HG03439 (cell line): ENCODE measurements around the gene PLEKHM1.

Source experiments
- ATAC-seq: cut with Tn5 transposase; IDR thresholded peaks from one replicate; pipeline ENCODE4 v1.9.1; 2021; ENCODE audit warnings: mild to moderate bottlenecking, moderate library complexity; ENCODE audit not compliant: unreplicated experiment

Gene PLEKHM1

GRCh38 chr17:45427181-45427835 is 63.2 kb downstream of the PLEKHM1 start:
- no peak for ATAC-seq

- ATAC-seq = no peak
These were observed 64.0 kb downstream of the PLEKHM1 start for GRCh38 chr17:45426561-45426960.

DNA sequence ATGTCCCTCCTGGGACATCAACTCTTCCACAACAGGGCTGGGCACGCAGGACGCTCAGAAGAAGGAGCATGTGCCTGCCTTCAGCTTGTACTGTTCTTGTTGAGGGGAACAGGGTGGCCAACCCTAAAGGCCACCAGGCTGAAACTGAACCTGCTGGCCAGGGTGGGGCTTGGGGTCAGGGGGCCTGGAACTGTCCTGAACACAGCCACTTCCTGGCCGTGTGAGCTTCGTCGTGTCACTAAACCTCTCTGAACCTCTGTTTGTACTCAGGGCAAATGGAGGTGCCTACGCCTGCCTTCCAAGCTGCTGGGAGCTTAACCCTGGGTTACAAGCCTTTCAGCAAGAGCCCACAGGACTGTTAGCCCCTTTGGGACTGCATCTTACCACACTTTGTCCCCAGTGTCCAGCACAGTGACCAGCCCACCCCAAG is 64.5 kb downstream of the PLEKHM1 start:
- no peak for ATAC-seq

GRCh38 chr17:45425125-45425983 is 65.2 kb downstream of the PLEKHM1 start:
- ATAC-seq = no peak

GRCh38 chr17:45424769-45425124 is 65.8 kb downstream of the PLEKHM1 start:
- no peak for ATAC-seq

DNA sequence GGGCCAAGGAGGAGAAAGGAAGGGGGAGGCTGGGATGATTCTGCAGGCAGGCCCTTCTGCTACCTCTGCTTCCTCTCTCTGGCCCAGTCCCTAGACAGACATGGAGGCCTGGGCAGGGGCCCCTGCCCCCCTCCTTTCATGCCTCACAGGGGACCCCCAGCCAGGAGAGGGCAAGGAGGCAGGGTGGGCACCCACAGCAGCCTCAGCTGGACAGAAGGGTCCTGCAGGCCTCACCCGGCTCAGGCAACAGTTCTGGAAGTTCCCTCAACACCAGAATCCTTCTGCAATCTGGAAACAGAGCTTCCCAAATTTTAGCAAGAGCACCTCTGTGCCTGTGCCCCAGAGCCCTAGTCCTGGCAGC is 66.6 kb downstream of the PLEKHM1 start:
- no peak for ATAC-seq

DNA sequence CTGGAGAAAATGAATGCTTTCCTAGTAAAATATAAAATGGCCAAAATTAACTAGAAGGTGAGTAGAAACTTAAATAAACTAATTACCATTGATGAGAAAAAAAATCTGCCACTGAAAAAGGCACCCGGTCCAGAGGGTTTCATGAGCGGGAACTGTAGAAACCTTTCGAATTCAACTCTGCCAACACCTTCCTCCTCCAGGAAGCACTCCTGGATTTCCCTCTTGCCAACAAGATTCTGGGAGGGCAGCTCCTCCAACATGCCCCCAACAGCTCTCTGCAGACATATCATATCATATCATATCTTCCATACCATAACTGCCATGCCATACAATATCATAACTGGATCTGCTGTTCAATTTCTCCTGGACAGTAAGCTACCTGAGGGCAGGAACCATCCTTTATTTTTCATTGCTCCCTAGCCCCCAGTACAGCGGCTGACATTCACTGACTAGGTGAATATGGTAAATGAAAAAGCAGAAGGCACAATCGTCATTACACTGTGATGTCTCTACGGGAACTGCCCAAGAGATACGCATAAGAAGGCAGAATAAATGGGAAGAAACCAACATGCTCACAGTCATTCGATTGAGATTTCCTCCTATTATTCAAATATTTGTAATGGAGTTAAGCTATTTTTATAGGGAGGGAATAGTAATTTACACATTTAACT is 67.1 kb downstream of the PLEKHM1 start:
- ATAC-seq = no peak

DNA sequence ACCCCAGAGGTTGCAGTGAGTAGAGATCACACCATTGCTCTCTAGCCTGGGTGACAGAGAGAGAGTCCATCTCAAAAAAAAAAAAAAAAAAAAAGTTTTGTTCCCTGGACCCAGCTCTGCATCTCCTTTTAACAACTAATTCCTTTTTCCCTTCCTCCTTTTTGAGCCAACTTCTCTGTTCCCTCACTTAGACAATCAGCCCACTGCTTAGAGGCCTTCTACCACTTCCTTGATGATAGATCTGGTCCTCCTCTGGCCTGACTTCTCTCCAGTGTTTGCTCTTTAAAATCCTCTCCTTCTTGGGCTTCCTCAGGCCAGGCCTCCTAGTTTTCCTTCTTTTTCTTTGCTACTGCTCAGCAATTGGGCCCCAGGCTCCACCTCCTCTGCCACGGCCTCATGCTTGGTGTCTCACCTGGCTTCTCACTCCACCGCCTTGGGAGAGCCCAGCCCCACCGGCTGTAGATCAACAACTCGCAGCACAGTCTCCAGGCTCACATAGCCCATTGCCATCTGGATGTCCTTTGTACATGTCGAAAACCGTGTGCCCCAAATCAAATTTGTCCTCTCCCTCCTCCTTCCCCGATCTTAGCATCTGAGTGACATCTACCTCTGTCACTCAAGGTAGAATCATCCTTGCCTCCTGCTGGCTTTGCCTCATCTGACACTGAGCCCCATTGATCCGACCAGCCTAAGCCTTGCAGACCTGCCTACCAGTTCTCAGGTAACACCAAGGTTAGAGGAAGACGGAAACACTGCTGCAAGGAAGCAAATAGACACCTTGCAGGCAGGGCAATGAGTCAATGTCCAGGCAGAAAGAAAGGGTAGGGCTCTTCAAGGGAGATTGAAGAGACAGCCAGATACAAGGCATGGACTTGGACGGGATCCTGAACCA is 75.3 kb downstream of the PLEKHM1 start:
- no peak for ATAC-seq

DNA sequence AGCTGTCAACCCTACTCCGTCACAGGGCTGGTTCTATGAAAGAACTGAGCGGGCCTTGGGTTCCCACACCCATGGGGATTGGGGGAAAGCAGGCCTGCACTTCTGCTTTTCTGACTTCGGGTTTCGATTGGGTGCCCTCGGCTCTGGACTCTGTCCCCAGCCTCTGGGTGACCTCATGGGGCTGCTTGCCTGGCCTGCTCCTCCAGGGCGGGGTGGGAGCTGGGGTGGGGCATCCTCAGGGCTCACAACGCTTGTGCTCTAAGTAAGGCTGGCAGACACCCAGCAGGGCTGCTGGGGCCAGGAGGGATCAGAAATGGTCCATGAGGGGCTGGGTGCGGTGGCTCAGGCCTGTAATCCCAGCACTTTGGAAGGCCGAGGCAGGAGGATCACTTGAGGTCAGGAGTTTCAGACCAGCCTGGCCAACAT is 77.0 kb downstream of the PLEKHM1 start:
- no peak for ATAC-seq

DNA sequence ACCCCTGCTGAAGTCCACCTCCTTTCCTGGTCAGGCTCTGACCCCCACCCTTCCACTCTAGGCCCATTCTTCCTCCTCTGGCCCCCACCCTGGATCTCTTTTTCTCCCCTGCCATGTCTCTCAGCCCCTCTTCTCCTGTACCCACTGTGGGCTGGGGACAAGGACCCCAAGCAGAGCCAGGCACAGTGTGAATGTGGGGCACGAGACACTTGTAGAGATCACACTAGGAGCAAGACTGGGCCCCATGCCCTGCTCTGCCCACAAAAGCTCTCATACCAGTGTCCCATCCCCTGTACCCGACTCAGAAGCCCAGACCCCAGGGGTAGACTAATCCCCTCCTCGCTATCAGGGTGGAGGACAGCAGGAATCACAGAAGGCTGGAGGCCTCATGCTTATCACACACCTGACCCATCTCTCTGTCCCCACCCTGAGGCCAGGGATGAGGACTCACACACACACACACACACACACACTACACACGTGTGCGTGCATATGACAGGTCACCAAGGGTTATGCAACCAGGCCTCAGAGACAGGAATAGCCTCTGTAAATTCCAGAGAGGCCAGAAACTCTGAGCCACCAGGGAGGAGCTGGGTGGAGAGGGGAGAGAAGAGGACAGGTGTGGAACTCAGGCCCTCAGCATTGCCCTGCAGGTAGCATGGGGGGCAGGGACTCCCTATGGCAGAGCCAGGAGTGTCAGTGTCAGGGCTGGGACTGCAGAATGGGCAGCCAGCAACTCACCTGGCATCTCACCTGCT is 79.0 kb downstream of the PLEKHM1 start:
- no peak for ATAC-seq

GRCh38 chr17:45410144-45411091 is 80.1 kb downstream of the PLEKHM1 start:
- ATAC-seq = no peak

- ATAC-seq = no peak
These were observed 80.9 kb downstream of the PLEKHM1 start for GRCh38 chr17:45409659-45410076.

- no peak for ATAC-seq
These were observed 81.7 kb downstream of the PLEKHM1 start for GRCh38 chr17:45408611-45409421.

DNA sequence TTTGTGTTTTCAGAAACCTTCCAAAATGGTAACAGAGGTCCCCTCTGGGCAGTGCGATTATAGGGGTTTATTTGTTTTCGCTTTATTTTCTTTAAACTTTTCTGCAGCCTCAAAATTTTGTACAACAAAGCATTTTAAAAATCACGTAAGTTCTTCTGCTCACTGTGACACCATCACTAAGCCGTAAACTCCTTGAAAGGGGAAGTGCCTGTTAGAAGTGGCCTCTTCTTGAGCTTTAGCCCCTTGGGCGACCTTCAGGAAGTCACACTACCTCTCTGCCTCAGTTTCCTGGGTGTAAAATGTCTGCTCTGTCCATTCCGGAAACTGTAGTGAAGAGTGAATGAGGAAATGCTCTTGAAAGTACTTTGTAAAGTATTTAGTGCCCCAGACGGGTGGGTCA is 84.4 kb downstream of the PLEKHM1 start:
- ATAC-seq = no peak

GRCh38 chr17:45405250-45406086 is 85.1 kb downstream of the PLEKHM1 start:
- no peak for ATAC-seq

GRCh38 chr17:45404870-45405249 is 85.7 kb downstream of the PLEKHM1 start:
- ATAC-seq = no peak

- no peak for ATAC-seq
These were observed 86.5 kb downstream of the PLEKHM1 start for GRCh38 chr17:45403906-45404490.
